Measurements from ENCODE around the gene CACNA1S.

The CACNA1S gene

GRCh38 chr1:201104141-201104540 is 8.1 kb downstream of the CACNA1S start:
- TF ChIP-seq CTCF (IDR thresholded peaks at IDR 0.05) = no peak

GRCh38 chr1:201103666-201104065 is 8.6 kb downstream of the CACNA1S start:
- no peak for TF ChIP-seq CTCF (IDR thresholded peaks at IDR 0.05)

GRCh38 chr1:201100169-201100930 is 11.9 kb downstream of the CACNA1S start:
- no peak for TF ChIP-seq CTCF (IDR thresholded peaks at IDR 0.05)

GRCh38 chr1:201098992-201099677 is 13.1 kb downstream of the CACNA1S start:
- no peak for TF ChIP-seq CTCF (IDR thresholded peaks at IDR 0.05)

- TF ChIP-seq CTCF (IDR thresholded peaks at IDR 0.05) = no peak
Measured at GRCh38 chr1:201096977-201097856, 15.0 kb downstream of the CACNA1S start.

- no peak for TF ChIP-seq CTCF (IDR thresholded peaks at IDR 0.05)
Measured at GRCh38 chr1:201096041-201096461, 16.2 kb downstream of the CACNA1S start.

GRCh38 chr1:201095581-201095980 is 16.6 kb downstream of the CACNA1S start:
- TF ChIP-seq CTCF (IDR thresholded peaks at IDR 0.05) = no peak
